GM18519 (cell line): ENCODE data around the gene CATSPER3.
"Not testable (repeated sequence)": the region's sequence is repeated elsewhere in the genome, so short reads cannot be mapped to it uniquely, and the experiment has no call there.

Experiments
- ATAC-seq: cut with Tn5 transposase; IDR thresholded peaks from one replicate; pipeline ENCODE4 v1.9.1; 2021; ENCODE audit warnings: mild to moderate bottlenecking, moderate library complexity; ENCODE audit not compliant: unreplicated experiment, low FRiP score

The CATSPER3 gene

GRCh38 chr5:134969166-134969565 lies 1.5 kb downstream of the CATSPER3 start:
- ATAC-seq = no peak

DNA sequence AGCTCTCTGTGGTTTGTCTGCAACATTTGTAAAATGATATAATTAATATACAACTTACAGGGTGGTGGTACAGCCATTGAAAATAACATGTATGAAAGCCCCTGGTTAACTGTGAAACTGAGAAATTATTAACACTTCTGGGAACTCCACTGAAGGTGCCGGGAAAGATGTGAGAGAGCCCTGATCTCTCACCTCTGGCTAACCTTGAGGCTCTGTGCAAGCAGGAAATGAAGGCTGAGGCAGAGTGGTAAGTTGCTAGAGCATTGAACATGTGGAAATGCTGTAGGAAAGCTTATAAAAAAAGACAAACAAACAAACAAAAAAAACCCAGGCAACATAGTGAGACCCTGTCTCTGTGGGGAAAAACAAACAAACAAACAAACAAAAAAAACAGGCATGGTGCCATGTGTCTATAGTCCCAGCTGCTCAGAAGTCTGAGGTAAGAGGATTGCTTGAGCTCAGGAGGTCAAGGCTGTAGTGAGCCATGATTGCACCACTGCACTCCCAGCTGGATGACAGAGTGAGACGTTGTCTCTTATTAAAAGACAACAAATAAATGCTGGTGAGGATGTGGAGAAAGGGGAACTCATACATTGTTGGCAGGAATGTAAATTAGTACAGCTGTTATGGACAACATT lies 7.5 kb downstream of the CATSPER3 start:
- ATAC-seq = no peak

- no peak for ATAC-seq
Measured at GRCh38 chr5:134975843-134976242, 8.1 kb downstream of the CATSPER3 start.

DNA sequence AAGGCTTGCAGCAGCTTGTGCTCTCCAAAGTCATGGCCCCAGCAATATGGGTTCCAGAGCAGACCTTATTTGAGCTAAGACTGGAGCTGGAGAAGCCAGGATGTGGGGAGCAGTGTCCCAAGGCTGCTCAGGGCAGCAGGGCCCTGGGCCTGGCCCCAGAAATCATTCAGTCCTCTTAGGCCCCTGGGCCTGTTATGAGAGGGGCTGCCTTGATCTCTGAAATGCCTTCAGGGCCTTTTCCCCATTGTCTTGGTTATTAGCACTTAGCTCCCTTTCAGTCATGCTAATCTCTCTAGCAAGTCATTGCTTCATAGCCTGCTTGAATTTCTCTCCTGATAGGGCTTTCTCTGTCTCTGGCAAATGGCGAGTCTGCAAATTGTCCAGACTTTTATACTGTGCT lies 9.1 kb downstream of the CATSPER3 start:
- no peak for ATAC-seq

GRCh38 chr5:134979416-134979815 lies 11.7 kb downstream of the CATSPER3 start:
- ATAC-seq = no peak

- no peak for ATAC-seq
Measured at GRCh38 chr5:134982230-134982629, 14.5 kb downstream of the CATSPER3 start.

DNA sequence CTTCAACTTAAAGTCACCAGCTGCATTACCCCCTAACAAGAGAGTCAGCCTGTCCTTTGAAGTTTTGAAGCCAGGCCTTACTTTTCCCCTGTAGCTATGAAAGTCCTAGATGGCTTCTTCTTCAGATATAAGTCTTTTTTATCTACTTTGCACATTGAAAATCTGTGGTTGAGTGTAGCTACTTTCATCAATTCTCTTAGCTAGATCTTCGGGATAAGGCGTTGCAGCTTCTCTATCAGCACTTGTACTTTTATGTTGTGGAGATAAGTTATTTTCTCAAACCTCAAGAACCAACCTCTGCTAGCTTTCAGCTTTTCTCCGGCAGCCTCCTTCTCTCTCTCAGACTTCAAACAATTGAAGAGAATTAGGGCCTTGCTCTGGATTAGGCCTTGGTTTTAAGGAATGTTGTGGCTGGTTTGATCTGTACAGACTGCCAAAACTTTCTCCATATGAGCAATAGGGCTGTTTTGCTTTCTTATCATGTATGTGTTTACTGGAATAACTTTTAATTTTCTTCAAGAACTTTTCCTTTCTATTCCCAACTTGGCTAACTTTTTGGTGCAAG lies 21.6 kb downstream of the CATSPER3 start:
- ATAC-seq = no peak

DNA sequence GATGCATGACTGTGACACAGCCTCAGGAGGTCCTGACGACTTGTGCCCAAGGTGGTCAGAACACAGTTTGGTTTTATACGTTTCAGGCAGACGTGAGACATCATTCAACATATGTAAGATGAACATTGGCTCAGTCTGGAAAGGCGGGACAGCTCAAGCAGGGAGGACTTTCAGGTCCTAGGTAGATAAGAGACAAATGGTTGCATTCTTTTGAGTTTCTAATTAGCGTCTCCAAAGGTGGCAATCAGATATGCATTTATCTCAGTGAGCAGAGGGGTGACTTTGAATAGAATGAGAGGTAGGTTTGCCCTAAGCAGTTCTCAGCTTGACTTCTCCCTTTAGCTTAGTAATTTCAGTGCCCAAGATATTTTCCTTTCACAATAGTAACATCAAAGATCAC lies 22.5 kb downstream of the CATSPER3 start:
- not testable (repeated sequence) for ATAC-seq

- ATAC-seq = no peak
Measured at GRCh38 chr5:134992148-134992547, 24.4 kb downstream of the CATSPER3 start.

- ATAC-seq = no peak
Measured at GRCh38 chr5:134993161-134993560, 25.5 kb downstream of the CATSPER3 start.

GRCh38 chr5:134994560-134995156 lies 27.0 kb downstream of the CATSPER3 start:
- no peak for ATAC-seq

GRCh38 chr5:134995850-134996402 lies 28.2 kb downstream of the CATSPER3 start:
- no peak for ATAC-seq

GRCh38 chr5:134997015-134997414 lies 29.3 kb downstream of the CATSPER3 start:
- no peak for ATAC-seq

DNA sequence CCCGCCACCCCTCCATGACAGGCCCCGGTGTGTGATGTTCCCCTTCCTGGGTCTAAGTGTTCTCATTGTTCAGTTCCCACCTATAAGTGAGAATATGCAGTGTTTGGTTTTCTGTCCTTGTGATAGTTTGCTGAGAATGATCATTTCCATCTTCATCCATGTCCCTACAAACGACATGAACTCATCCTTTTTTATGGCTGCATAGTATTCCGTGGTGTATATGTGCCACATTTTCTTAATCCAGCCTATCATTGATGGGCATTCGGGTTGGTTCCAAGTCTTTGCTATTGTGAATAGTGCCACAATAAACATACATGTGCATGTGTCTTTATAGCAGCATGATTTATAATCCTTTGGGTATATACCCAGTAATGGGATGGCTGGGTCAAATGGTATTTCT lies 30.4 kb downstream of the CATSPER3 start:
- not testable (repeated sequence) for ATAC-seq

- ATAC-seq = no peak
Measured at GRCh38 chr5:135004376-135004775, 36.7 kb downstream of the CATSPER3 start.

- ATAC-seq = no peak
Measured at GRCh38 chr5:135005076-135005475, 37.4 kb downstream of the CATSPER3 start.

- ATAC-seq = no peak
Measured at GRCh38 chr5:135007305-135007704, 39.6 kb downstream of the CATSPER3 start.

DNA sequence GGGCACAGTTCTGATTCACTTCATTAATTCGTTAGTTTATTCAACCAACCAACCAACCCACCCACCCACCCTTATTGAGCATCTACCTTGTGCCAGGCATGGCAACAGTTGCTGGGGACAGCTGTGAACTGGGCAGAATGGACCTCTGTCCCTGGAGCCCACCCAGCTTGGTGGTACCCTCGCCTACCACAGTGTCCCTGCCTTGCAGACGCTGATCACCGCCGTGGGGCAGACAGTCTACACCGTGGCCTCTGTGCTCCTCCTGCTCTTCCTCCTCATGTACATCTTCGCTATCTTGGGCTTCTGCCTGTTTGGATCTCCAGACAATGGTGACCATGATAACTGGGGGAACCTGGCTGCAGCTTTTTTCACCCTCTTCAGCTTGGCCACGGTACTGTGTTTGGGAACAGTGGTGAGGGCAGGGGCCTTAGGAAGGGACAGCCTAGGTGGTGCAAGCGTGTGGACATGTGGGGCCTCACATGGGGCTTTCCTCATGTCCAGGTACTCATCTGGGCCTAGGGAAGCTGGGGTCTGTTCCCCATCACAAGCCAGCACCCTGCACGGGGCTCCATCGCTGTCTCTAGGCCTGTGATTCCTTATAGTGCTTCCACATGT lies 40.1 kb downstream of the CATSPER3 start:
- ATAC-seq = no peak

DNA sequence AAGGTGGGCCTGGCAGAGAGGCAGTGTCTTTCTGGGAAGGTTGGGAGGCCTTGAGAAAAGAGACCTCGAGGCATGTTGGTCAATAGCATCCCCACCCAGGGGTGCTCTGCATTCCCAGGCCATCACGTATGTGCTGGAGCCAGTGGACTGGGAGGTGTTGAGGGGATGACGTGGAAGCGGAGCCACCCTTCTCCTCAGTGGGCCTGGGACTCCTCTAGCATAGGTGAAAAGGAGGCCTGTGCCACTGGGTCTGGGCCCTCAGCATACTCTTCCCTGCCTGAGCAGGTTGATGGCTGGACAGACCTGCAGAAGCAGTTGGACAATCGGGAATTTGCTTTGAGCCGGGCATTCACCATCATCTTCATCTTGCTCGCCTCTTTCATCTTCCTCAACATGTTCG lies 40.8 kb downstream of the CATSPER3 start:
- no peak for ATAC-seq

- no peak for ATAC-seq
Measured at GRCh38 chr5:135008981-135009735, 41.5 kb downstream of the CATSPER3 start.
